Stimulated activated CD8-positive, alpha-beta memory T cell treated with anti-CD3 and anti-CD28 coated beads, Interleukin-2, amount 100 ng/mL, for 1 hour (primary cell): Measurements from ENCODE around the gene PLCXD1.
"Not testable (repeated sequence)": the region's sequence is repeated elsewhere in the genome, so short reads cannot be mapped to it uniquely, and the experiment has no call there.

Source experiments
- DNase-seq, 2 donors: peaks; one replicate each; pipeline ENCODE4 v3.0.0-alpha.2; 2020; ENCODE audit warnings: low read depth in 2 of 2

The PLCXD1 gene

DNA sequence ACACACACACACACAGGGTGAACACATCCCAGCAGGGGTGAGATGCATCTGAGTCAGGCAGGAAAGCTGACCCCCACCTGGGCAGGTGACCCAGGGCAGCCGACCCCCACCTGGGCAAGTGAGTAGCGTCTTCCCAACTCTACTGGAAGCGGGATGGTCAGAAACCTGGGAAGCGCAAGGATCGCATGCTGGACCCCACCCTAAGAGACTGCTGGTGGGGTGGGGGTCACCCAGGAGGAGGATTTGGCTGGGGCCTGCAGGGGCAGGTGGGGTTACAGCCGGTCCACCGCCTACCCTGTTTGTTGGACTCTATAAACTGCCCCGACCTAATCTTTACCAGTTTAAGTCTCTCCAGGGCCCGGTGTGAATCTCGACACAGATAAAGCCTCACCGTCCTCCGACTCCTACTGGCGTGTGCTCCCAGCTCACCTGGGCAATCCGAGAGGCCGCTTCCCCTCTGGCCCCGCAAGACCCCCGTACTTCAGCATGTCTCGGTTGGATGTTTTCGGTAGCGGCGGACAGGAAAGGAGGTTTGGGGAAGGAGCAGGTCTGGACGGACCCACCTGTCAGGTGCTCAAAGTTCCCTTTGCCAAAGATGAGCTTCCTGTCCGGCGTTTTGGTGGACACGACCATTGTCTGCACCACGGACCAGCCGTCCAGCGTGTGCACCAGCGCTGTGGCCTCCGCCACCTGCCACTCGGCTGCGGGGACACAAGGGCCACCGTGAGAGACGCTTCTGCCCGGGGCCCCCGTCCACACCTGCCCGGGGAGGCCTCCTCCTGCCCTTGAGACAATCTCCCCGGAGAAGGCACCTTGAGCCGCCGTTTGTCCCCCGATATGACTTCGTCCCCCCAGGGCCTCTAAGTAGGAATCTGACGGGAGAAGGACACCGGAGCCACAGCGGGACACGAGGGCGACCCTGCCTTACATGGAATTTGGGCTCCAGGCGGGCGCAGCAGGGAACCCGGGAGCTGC is 35.5 kb downstream of the PLCXD1 start:
- no peak for DNase-seq

DNA sequence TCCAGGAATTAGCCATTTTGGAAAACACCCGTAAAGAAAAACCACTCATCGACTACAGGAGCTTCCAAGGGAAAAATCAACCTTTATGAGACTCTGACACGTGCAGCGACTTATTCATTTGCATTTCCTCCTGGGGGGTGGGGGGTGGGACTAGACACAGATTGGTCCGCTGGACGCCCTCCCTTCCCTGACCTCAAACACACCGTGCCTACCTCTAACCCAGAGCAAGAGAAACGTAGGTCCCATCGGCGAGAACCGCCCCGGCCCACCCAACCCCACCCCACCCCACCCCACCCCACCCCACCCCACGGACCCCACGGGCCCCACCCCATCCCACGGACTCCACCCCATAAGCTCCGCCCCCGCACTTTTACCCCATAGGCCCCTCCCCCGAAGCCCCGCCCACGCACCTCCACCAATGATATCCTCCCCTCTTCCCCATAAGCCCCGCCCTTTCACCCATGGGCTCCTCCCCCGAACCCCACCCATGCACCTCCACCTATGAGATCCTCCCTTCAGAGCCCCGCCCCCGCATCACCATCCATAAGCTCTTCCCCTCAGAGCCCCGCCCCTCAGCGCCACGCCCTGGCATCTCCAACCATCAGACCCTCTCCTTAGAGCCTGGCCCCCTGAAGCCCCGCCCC is 36.4 kb downstream of the PLCXD1 start:
- no peak for DNase-seq

DNA sequence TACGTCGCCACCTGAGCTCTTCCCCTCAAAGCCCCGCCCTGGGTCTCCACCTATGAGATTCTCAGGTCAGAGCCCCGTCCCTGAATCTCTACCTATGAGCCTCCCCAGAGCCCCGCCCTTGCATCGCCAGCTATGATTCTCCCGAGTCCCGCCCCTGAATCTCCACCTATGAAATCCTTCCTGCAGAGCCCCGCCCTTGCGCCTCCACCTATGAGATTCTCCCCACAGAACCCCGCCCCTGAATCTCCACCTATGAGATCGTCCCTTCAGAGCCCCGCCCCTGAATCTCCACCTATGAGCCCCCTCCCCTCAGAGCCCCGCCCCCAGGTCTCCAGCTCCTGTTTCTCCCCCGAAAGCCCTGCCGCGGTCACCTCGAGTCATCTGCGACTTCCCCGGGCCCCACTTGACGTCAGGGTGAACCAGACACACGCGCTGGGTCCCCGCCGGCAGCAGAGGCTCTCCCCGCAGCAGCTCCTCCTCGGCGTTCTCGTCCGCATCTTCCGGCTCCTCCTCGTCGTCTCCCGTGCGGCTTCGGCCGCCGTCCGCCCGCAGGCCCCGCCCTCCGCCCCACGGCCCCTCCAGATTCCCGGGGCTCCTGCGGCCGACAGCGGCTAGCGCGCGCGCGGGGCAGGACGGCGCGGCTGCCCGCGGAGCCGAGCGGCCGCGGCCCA is 37.0 kb downstream of the PLCXD1 start:
- peak; percentile 86 to 96 for DNase-seq

DNA sequence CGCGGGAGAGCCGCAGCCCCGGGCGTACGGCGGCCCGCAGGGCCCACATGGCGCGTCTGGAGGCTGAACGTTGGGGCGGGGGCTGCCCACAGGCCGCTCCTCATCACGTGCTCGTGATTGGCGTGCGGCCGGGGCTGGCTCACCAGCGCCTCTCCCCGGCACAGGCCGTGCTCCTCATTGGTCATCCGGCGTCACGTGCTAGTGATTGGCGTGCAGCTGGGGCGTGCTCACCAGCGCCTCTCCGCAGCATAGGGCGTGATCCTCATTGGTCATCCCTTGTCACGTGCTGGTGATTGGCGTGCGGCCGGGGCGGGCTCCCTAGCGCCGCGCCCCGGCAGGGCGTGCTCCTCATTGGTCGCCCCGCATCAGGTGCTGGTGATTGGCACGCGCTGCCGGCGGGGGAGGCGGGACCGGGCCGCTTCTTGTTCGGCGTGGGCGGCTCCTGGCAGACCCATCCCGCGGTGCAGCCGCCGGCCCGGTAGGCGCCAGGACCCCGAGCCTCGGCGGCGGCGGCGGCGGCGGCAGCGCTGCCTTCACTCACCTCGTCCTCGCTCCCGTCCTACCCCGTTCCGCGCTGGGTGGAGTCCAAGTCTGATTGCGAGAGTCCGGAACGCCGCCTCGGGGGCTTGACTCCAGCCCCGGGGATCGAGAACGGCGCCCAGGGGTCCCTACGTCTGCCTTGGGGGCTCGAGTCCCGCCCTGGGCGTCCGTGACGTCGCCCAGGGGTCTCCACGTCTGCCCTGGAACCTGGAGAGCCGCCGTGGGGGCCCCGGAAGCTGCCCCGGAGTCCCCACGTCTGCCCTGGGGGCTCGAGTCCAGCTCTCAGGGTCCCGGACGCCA is 37.8 kb downstream of the PLCXD1 start, which contains the start of gene GTPBP6:
Gene GTPBP6, minus strand, starts transcription at position 58 of the 840 bp plus-strand sequence. Its CDS starts 9 bp downstream, at position 49.
- DNase-seq: peak; percentile 97

DNA sequence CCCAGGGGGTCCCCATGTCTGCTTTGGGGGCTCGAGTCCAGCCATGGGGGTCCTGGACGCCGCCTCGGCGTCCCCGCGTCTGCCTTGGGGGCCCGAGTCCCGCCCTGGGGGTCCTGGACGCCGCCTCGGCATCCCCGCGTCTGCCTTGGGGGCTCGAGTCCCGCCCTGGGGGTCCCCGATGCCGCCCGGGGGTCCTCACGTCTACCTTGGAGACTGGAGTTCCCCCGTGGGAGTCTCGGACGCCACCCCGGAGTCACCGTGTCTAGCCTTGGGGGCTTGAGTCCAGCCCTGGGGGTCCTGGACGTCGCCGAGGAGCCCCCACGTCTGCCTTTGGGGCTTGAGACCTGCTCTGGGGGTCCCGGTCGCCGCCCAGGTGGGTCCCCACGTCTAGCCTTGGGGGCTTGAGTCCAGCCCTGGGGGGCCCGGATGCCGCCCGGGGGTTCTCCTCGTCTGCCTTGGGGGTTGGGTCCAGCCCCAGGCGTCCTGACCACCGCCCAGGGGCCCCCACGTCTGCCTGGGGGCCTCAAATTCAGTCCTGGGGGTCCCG is 38.5 kb downstream of the PLCXD1 start:
- no peak for DNase-seq

DNA sequence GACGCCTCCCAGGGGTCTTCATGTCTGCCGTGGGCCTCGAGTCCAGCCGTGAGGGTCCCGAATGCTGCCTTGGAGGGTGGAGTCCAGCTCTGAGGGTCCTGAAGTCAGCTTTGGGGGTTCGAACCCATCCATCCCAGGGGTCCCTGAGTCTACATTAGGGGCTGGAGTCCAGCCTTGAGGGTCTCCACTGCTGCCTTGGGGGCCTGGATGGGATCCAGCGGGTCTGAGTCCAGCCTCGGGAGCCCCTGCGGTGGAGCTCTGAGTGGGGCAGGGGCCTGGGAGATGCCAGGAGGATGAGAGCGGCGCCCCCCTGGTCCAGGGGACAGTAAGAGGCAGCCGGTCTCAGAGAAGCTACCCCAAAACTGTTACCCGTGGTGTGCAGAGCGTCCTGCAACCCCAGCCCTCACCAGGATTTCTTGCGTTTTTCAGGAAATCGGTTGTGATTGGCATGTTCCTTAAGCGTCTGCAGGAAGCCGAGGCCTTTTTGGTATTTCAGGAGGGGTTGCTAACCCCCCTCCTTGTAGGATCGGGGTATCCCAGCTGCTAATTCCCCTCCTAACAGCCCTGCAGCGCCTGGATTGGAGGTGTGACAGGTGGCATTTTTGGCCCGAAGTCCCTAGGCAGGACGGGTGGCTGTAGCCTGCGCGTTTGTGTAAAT is 39.1 kb downstream of the PLCXD1 start:
- no peak for DNase-seq

DNA sequence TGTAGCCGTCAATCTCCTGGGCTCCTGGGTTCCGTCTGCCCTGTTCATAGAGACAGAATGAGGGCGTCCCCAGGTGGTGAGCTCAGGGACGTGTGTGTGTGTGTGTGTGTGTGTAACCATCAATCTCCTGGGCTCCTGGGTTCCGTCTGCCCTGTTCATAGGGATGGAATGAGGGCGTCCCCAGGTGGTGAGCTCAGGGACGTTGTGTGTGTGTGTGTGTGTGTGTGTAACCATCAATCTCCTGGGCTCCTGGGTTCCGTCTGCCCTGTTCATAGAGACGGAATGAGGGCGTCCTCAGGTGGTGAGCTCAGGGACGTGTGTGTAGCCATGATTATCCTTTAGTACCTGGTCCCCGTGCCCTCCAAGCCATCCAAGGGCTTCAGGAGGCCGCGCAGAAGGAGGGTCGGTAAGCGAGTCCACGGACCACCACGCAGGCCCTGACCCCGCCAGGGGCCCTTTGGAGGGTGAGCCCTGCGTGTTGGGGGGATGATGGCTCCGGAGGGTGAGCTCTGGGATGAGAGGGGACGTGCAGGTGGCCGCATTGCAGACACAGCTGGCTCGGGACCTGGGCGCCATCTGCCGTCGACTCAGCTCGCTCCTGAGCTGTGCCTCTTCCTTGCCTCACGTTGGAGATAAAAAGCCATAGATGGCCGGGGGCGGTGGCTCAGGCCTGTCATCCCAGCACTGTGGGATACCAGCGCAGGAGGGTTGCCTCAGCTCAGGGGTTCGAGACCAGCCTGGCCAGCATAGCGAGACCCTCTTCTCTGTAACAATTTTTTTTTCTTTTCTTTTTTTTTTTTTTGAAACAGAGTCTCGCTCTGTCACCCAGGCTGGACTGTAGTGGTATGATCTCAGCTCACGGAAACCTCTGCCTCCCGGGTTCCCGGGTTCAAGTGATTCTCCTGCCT is 42.8 kb downstream of the PLCXD1 start:
- DNase-seq: no peak

DNA sequence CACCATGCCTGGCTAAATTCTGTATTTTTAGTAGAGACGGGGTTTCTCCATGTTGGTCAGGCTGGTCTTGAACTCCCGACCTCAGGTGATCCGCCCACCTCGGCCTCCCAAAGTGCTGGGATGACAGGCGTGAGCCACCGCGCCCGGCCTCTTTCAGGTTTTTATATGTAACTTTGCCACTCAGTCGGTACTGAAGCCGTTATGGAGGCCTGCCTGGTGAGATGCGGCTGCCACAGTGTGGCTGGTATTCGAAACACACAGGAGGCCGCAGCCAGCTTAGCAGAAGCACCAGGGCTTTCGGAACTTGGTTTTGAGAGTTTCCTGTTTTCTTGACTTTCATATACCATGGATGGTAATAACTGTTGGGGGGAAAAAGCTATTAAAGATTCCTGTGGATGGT is 43.5 kb downstream of the PLCXD1 start:
- not testable (repeated sequence) for DNase-seq

DNA sequence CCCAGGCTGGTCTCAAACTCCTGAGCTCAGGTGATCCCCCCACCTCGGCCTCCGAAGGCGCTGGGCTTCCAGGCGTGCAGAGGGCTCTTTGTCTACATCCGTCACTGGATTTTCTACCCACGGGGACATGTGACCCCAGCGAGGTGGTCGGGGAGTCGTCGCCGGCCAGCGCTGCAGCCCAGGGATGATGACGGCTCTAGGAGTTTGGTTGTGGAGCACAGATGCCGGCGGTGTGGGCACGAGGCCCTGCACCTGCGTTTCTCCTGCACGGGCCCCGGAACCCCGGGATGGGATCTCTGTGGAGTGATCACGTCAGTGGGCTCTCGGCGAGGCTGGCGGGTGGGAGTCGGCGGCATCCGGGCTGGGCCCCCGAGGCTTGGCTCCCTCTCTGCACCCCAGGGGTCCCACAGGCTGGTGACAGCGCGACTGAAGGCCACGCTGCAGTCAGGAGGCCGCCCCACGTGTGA is 46.5 kb downstream of the PLCXD1 start:
- no peak for DNase-seq

DNA sequence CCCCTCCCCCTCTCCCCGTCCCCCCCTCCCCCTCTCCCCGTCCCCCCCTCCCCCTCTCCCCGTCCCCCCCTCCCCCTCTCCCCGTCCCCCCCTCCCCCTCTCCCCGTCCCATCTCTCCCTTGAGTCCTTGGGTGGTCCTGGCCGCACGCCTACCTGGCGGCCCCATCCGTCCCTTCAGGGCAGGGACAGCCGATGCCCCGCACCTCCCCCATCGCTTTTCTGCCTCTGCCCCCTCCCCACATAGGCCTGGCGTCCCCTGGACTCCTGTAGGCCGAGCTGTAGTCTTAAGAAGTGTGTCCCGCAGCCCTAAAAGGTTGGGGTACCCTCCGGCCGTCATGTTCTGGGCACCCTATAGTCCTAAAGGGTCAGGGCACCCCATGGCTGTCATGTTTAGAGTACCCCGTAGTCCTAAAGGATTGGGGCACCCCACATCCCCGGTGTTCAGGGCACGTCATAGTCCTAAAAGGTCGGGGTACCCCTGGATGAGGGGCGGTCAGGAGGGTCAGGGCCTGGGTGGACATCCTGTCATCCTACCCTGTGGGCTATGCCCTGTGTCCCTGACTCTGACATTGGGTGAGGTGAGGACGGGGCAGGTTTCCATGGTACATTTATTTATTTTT is 48.2 kb downstream of the PLCXD1 start:
- no peak for DNase-seq

DNA sequence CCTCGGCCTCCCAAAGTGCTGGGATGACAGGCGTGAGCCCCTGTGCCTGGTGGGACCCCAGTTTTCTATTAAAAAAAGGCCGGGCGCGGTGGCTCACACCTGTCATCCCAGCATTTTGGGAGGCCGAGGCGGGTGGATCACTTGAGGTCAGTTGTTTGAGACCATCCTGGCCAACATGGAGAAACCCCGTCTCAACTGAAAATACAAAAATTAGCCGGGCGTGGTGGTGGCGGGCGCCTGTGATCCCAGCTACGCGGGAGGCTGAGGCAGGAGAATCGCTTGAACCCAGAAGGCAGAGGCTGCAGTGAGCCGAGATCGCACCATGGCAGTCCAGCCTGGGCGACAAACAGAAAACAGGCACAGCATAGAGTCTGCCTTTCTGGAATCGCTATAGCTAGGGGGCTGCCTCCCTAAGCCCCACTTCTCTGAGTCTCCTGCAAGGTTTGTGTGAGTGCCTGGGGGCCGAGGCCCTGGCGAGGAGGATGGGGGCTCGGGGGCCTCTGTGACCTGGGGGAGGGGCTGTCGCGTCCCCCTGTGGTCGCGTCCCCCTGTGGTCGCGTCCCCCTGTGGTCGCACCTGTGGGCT is 49.1 kb downstream of the PLCXD1 start:
- DNase-seq: not testable (repeated sequence)

DNA sequence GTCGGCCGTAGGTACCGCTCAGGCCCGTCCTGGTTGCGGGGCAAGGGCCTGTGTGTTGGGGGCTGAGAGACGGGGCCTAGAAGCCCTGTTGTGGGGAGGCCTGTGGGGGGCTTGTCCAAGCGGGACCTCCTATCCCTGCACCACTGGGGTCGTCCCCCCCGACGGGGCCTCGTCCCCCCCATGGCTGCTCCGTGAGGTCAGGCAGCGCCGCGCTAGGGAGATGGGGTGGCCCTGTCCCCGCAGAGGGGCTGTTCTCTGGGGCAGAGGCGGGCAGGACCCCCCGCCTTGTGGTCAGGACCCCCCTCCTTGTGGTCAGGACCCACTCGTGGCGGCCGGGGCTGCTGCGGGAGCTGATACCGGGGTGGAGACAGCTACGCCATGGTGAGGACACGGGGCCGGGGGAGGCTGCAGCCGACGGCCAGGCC is 49.6 kb downstream of the PLCXD1 start:
- no peak for DNase-seq

DNA sequence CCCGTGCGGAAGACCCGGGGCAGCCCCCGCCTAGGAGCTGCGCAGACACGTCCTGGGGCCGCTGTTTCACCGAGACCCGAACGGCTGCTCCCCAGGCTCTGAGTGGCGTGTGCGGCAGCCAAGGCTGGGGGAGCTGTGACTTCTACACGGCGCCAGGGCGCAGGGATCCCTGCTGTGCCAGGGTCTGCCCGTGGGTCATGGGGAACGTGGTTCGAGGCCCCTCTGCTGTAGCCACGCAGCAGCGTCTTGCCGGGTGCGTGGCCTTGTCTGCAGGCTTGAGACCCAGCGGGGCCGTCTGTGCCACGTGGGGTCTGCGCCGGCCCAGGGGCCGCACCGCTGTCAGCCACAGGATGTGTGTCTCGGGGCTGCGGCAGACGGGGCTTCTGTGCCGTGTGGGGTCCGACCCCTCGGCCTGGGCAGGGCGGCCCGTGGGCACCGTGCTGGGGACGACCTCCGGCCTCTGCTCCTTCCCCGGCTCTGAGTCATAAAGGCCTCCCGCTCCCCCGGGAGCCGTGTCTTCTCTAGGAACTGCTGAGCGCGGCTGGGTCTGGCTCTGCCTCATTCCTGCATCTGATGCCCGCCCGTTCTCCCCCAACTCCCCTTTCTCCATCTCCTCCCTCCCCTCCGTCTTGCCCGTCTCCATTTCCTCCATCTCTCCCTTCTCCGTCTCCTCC is 50.1 kb downstream of the PLCXD1 start:
- DNase-seq: no peak

DNA sequence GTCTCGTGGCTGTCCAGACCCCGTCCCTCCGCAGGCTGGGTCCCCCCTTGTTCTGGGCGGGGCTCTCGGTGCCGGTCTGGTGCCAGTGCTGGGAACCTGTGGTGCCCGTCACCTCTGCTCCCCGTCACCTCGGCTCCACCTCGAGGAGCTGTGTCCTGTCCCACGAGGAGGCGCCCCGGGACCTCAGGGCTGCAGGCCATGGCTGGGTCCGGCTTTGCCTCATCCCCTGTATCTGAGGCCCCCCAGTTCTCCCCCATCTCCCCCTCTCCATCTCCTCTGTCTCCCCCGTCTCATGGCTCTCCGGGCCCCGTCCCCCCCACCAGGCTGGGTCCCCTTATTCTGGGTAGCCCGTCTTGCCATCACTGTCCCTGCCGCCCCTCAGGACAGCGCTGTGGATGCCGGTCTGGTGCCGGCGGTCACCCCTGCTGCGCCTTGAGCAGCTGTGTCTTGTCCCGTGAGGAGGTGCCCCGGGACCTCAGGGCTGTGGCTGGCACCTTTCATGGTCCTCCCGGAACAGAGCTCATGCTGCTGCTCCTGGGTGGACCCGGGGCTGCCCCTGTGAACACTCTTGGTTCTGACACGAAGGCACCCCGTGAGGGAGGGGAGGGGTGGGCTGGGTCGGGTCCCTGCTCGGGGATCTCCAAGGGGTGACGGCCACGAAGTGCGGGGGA is 50.8 kb downstream of the PLCXD1 start:
- DNase-seq: no peak

DNA sequence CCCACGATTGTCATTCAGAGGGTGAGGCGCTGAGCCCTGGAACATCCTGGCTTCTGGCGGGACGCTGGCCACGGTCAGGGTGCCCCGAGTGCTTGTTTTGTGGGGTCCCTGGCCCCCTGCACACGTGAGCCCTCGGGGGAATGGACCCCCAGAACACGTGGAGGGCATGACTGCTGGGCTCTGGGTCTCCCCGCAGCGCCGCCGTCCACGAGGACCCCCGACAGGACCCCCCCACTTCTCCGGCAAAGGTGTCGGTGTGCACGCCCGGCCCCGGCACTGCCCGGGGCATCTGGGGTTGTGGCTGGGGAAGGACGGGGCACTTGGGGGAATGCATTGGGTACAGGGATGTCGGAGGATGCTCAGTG is 51.3 kb downstream of the PLCXD1 start:
- DNase-seq: no peak

DNA sequence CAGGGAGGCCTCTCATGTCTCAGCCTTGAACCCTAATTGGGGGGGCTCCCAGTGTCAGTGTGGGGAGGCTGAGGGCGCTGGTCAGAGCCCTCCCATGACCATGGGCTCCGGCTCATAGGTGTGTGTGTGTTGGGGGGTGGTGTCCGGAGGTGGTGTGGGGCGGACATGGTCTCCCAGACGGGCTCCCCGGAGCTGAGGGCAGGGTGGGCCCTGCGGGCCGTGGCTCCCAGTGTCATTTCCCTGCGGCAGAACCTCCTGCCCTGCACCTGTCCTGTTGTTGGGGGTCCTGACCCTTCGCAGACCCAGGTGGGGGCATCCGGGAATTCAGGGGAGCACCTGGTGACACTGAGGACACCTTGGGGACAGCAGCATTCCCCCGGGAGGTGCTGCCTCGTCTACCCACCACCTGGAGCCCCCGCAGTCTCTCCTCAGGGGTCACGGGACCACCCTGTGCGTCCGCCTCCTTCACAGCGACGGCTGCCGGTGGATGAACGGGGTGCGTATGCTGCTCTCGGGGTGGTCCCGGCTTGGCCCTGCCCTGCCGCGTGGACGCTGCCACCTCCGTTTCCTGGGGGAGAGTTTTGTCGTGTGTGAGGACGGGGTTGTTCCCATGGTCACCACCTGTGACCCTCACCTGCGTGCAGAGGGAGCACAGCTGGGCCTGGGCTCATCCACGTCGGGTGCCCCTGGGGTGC is 51.9 kb downstream of the PLCXD1 start:
- DNase-seq: no peak
